ENCODE results near the gene INTS3.
A peak's percentile ranks its signal among the peaks of the same experiment; 100 is the strongest.

The INTS3 gene

GRCh38 chr1:153727463-153728304, at the start of gene INTS3:
Gene INTS3 (plus strand): TSS chr1:153728050. CDS start chr1:153728635, 585 bp downstream.
- DNase-seq (ENCODE audit: low read depth in 2 of 2) = peak; percentile 100
- peak within 1 kb of the TSS; percentile 78 to 82 for H3K4me3 ChIP-seq (replicated peaks in 1 of 2; ENCODE audit: low read depth in 2 of 2, low read length in 2 of 2)
- TF ChIP-seq CTCF (IDR thresholded peaks at IDR 0.05; ENCODE audit: low read depth, low read length) = peak; percentile 19

GRCh38 chr1:153678519-153679336, 49.1 kb upstream of the INTS3 start, which contains the start of gene NPR1:
Gene NPR1 (plus strand): TSS chr1:153678688. CDS start chr1:153679109, 421 bp downstream.
- TF ChIP-seq CTCF (IDR thresholded peaks at IDR 0.05; ENCODE audit: low read depth, low read length) = no peak
- H3K4me3 ChIP-seq (replicated peaks in 1 of 2; ENCODE audit: low read depth in 2 of 2, low read length in 2 of 2) = peak within 1 kb of the TSS; percentile 40 to 61
- peak; percentile 48 to 76 for DNase-seq (ENCODE audit: low read depth in 2 of 2)

- peak; percentile 12 to 19 for DNase-seq (ENCODE audit: low read depth in 2 of 2)
- H3K4me3 ChIP-seq (replicated peaks in 1 of 2; ENCODE audit: low read depth in 2 of 2, low read length in 2 of 2) = peak overlapping the region; percentile 40 to 61
- TF ChIP-seq CTCF (IDR thresholded peaks at IDR 0.05; ENCODE audit: low read depth, low read length) = peak; percentile 19
Observed at GRCh38 chr1:153679337-153680119, 48.3 kb upstream of the INTS3 start.

GRCh38 chr1:153680120-153680403, 47.8 kb upstream of the INTS3 start:
- peak in 1 of 2 donors; percentile 4 for DNase-seq (ENCODE audit: low read depth in 2 of 2)
- H3K4me3 ChIP-seq (replicated peaks in 1 of 2; ENCODE audit: low read depth in 2 of 2, low read length in 2 of 2) = peak overlapping the region in 1 of 2 donors; percentile 61
- no peak for TF ChIP-seq CTCF (IDR thresholded peaks at IDR 0.05; ENCODE audit: low read depth, low read length)

GRCh38 chr1:153682730-153683129, 45.1 kb upstream of the INTS3 start:
- no peak for TF ChIP-seq CTCF (IDR thresholded peaks at IDR 0.05; ENCODE audit: low read depth, low read length)
- no peak overlapping the region for H3K4me3 ChIP-seq (replicated peaks in 1 of 2; ENCODE audit: low read depth in 2 of 2, low read length in 2 of 2)
- DNase-seq (ENCODE audit: low read depth in 2 of 2) = no peak

- no peak for TF ChIP-seq CTCF (IDR thresholded peaks at IDR 0.05; ENCODE audit: low read depth, low read length)
- no peak overlapping the region for H3K4me3 ChIP-seq (replicated peaks in 1 of 2; ENCODE audit: low read depth in 2 of 2, low read length in 2 of 2)
- peak; percentile 34 to 37 for DNase-seq (ENCODE audit: low read depth in 2 of 2)
Observed at GRCh38 chr1:153683854-153684253, 44.0 kb upstream of the INTS3 start.

All from cardiac fibroblast (primary cell).